OCI-LY1 (cell line): ENCODE results near the gene IFI27.
"Not testable (repeated sequence)": the region's sequence is repeated elsewhere in the genome, so short reads cannot be mapped to it uniquely, and the experiment has no call there.

Experiments used
- H2AFZ ChIP-seq: fragments of 200-600 bp; sonication (generic), shearing (Covaris generic); 2 replicates; pipeline ENCODE4 v1.6.0; 2014; ENCODE audit warnings: antibody characterized with exemption, mild to moderate bottlenecking, low read length
- H3F3A ChIP-seq: fragments of 200-600 bp; sonication (generic), shearing (Covaris generic); 2 replicates; pipeline ENCODE4 v1.6.0; 2014; ENCODE audit warnings: mild to moderate bottlenecking, antibody characterized with exemption, low read length, moderate library complexity; ENCODE audit not compliant: insufficient read depth
- H3K27ac ChIP-seq: fragments of 200-600 bp; sonication (generic); 2 replicates; pipeline ENCODE4 v1.5.1; 2014; ENCODE audit warnings: low read length, mixed run types, mild to moderate bottlenecking, low read depth; ENCODE audit not compliant: poor library complexity, severe bottlenecking
- H3K27me3 ChIP-seq: fragments of 200-600 bp; sonication (generic); 2 replicates; pipeline ENCODE4 v1.6.0; 2014; ENCODE audit warnings: antibody characterized with exemption, mild to moderate bottlenecking, low read length, moderate library complexity; ENCODE audit not compliant: insufficient read depth
- H3K36me3 ChIP-seq: fragments of 200-600 bp; sonication (generic); 2 replicates; pipeline ENCODE4 v1.6.1; 2014; ENCODE audit warnings: mild to moderate bottlenecking, antibody characterized with exemption, low read length, moderate library complexity, mixed read lengths; ENCODE audit not compliant: insufficient read depth
- H3K4me1 ChIP-seq: fragments of 200-600 bp; sonication (generic); 2 replicates; pipeline ENCODE4 v1.5.1; 2014; ENCODE audit warnings: mild to moderate bottlenecking, low read length, moderate library complexity; ENCODE audit not compliant: insufficient read depth, severe bottlenecking
- H3K4me2 ChIP-seq: fragments of 200-600 bp; sonication (generic), shearing (Covaris generic); 2 replicates; pipeline ENCODE4 v1.6.1; 2014; ENCODE audit warnings: low read length
- H3K4me3 ChIP-seq: fragments of 200-600 bp; sonication (generic); 2 replicates; pipeline ENCODE4 v1.5.1; 2014; ENCODE audit warnings: low read length, low read depth, mild to moderate bottlenecking, mixed read lengths; ENCODE audit not compliant: poor library complexity, severe bottlenecking
- H3K79me2 ChIP-seq: fragments of 200-600 bp; shearing (Covaris generic); 2 replicates; pipeline ENCODE4 v1.6.1; 2016; ENCODE audit warnings: mixed run types, low read length, mixed read lengths; ENCODE audit not compliant: insufficient read depth
- H3K9ac ChIP-seq: fragments of 200-600 bp; sonication (generic), shearing (Covaris generic); 2 replicates; pipeline ENCODE4 v1.6.1; 2014; ENCODE audit warnings: mild to moderate bottlenecking, low read length, mixed read lengths
- H3K9me2 ChIP-seq: fragments of 200-600 bp; sonication (generic), shearing (Covaris generic); 2 replicates; pipeline ENCODE4 v1.6.1; 2014; ENCODE audit warnings: low read depth, mild to moderate bottlenecking, low read length, mixed read lengths
- H3K9me3 ChIP-seq: fragments of 200-600 bp; shearing (Covaris generic); 2 replicates; pipeline ENCODE4 v1.6.1; 2014; ENCODE audit warnings: low read length, mixed read lengths
- H4K20me1 ChIP-seq: fragments of 200-600 bp; sonication (generic), shearing (Covaris generic); 2 replicates; pipeline ENCODE4 v1.6.0; 2016; ENCODE audit warnings: mild to moderate bottlenecking, low read length; ENCODE audit not compliant: insufficient read depth
- EZH2 ChIP-seq: fragments of 200-600 bp; sonication (generic), shearing (Covaris generic); IDR thresholded peaks from 2 replicates; pipeline ENCODE4 v1.8.0; 2017; ENCODE audit warnings: borderline replicate concordance, mixed run types, mild to moderate bottlenecking, antibody characterized with exemption, low read length, moderate library complexity, mixed read lengths
- TF ChIP-seq, protein P1 (sequence below): fragments of 200-600 bp; sonication (generic), shearing (Covaris generic); IDR thresholded peaks from 2 replicates; pipeline ENCODE4 v1.5.1; 2017; ENCODE audit warnings: mild to moderate bottlenecking, antibody characterized with exemption, low read length, moderate library complexity, mixed read lengths

The IFI27 gene

GRCh38 chr14:94110552-94111181, at the start of gene IFI27:
TSS of gene IFI27 (plus strand) at chr14:94110736.
- TF ChIP-seq, protein P1, sequence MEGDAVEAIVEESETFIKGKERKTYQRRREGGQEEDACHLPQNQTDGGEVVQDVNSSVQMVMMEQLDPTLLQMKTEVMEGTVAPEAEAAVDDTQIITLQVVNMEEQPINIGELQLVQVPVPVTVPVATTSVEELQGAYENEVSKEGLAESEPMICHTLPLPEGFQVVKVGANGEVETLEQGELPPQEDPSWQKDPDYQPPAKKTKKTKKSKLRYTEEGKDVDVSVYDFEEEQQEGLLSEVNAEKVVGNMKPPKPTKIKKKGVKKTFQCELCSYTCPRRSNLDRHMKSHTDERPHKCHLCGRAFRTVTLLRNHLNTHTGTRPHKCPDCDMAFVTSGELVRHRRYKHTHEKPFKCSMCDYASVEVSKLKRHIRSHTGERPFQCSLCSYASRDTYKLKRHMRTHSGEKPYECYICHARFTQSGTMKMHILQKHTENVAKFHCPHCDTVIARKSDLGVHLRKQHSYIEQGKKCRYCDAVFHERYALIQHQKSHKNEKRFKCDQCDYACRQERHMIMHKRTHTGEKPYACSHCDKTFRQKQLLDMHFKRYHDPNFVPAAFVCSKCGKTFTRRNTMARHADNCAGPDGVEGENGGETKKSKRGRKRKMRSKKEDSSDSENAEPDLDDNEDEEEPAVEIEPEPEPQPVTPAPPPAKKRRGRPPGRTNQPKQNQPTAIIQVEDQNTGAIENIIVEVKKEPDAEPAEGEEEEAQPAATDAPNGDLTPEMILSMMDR: no peak
- TF ChIP-seq EZH2: no peak
- H3F3A ChIP-seq: no peaks in the 10 kb centered on the region
- H3K4me2 ChIP-seq: no peak within 1 kb of the TSS
- H3K9me3 ChIP-seq: no peaks in the 10 kb centered on the region
- H3K27me3 ChIP-seq: no peaks in the 10 kb centered on the region
- no peak within 1 kb of the TSS for H2AFZ ChIP-seq
- no peak within 1 kb of the TSS for H3K9ac ChIP-seq
- no peak within 1 kb of the TSS for H3K27ac ChIP-seq
- no peak within 1 kb of the TSS for H3K4me3 ChIP-seq
- H4K20me1 ChIP-seq: no peaks in the 10 kb centered on the region
- H3K36me3 ChIP-seq: no peaks in the 10 kb centered on the region
- H3K4me1 ChIP-seq: no peaks in the 10 kb centered on the region
- H3K9me2 ChIP-seq: no peaks in the 10 kb centered on the region
- no peaks in the 10 kb centered on the region for H3K79me2 ChIP-seq

- Histone ChIP-seq H2AFZ (no peak overlapping the region), H3K9me2 (no peaks in the 10 kb centered on the region), H3K36me3 (peaks cover 76% of the 10 kb centered on the region), H3K9me3 (no peaks in the 10 kb centered on the region; the same call in 1 of the 2 replicates), H3F3A (no peaks in the 10 kb centered on the region), H4K20me1 (0 out of 2 replicates have a peak, but pooled peaks cover 3% of the 10 kb centered on the region), H3K27ac (no peak overlapping the region), H3K4me3 (no peak overlapping the region), H3K4me1 (no peaks in the 10 kb centered on the region), H3K79me2 (peaks cover 42% of the 10 kb centered on the region), H3K9ac (no peak overlapping the region), H3K4me2 (no peak overlapping the region), H3K27me3 (no peaks in the 10 kb centered on the region)
- TF ChIP-seq, protein P1: no peak
- no peak for TF ChIP-seq EZH2
These were observed 48.1 kb upstream of the IFI27 start for GRCh38 chr14:94062344-94062940.

- Histone ChIP-seq H3K27ac (no peak overlapping the region), H3K27me3 (no peaks in the 10 kb centered on the region), H4K20me1 (0 out of 2 replicates have a peak, but pooled peaks cover 3% of the 10 kb centered on the region), H3F3A (no peaks in the 10 kb centered on the region), H3K9me2 (no peaks in the 10 kb centered on the region), H3K4me1 (no peaks in the 10 kb centered on the region), H2AFZ (no peak overlapping the region), H3K36me3 (peaks cover 55% of the 10 kb centered on the region), H3K9me3 (peaks cover 12% of the 10 kb centered on the region; the same call in 1 of the 2 replicates), H3K4me3 (no peak overlapping the region), H3K79me2 (peaks cover 79% of the 10 kb centered on the region), H3K4me2 (no peak overlapping the region), H3K9ac (no peak overlapping the region)
- TF ChIP-seq, protein P1: no peak
- TF ChIP-seq EZH2: no peak
These were observed 44.4 kb upstream of the IFI27 start for GRCh38 chr14:94066089-94066676.

GRCh38 chr14:94072076-94072475, 38.5 kb upstream of the IFI27 start:
- not testable (repeated sequence) for H3K27me3 ChIP-seq, H3F3A ChIP-seq, H3K9me2 ChIP-seq, H3K4me2 ChIP-seq, H4K20me1 ChIP-seq, H2AFZ ChIP-seq, H3K4me3 ChIP-seq, H3K4me1 ChIP-seq, H3K27ac ChIP-seq, H3K9ac ChIP-seq
- Histone ChIP-seq H3K79me2 (peaks cover 98% of the 10 kb centered on the region), H3K9me3 (peaks cover 28% of the 10 kb centered on the region), H3K36me3 (peaks cover 58% of the 10 kb centered on the region)
